WTC11 (cell line): ENCODE results near the gene TNFRSF19. TPM values are rescaled to one million over a fixed set of nuclear protein-coding genes. Genes with fewer than 3 reads are reported as not detected.

Experiments used
- ATAC-seq: fragments of 200-7000 bp; cut with Tn5 transposase; 2 replicates; pipeline ENCODE4 v1.10.0; 2021; ENCODE audit warnings: mild to moderate bottlenecking, moderate library complexity
- CTCF ChIA-PET: fragments of 300-600 bp; sonication (Branson Sonifier 250); formaldehyde crosslinking; loops from one replicate; lab custom pipeline; 2021; ENCODE audit warnings: antibody characterized with exemption; lab: Charles Lee
- POLR2A ChIA-PET: fragments of 350-600 bp; sonication (Branson Sonifier 250); formaldehyde crosslinking; loops from one replicate; lab custom pipeline; 2021; ENCODE audit warnings: antibody characterized with exemption; lab: Charles Lee
- DNase-seq: peaks from one replicate; pipeline ENCODE4 v3.0.0; 2021; ENCODE audit warnings: low spot score
- H3K27ac Mint-ChIP-seq: 2 replicates; pipeline ENCODE4 v1.8.0; 2021; ENCODE audit warnings: mixed read lengths
- H3K27me3 Mint-ChIP-seq: 2 replicates; pipeline ENCODE4 v1.8.0; 2021; ENCODE audit warnings: low read depth, mild to moderate bottlenecking, moderate library complexity, mixed read lengths
- H3K36me3 Mint-ChIP-seq: 2 replicates; pipeline ENCODE4 v1.8.0; 2021; ENCODE audit warnings: mixed read lengths
- H3K4me1 Mint-ChIP-seq: 2 replicates; pipeline ENCODE4 v1.8.0; 2022; ENCODE audit warnings: mixed read lengths
- H3K4me3 Mint-ChIP-seq: 2 replicates; pipeline ENCODE4 v1.8.0; 2021; ENCODE audit warnings: mild to moderate bottlenecking, moderate library complexity, mixed read lengths
- H3K9me3 Mint-ChIP-seq: 2 replicates; pipeline ENCODE4 v1.8.0; 2021; ENCODE audit warnings: mixed read lengths
- ARID4B ChIP-seq: sonication (generic); formaldehyde crosslinking; IDR thresholded peaks from 2 replicates; pipeline ENCODE4 v1.8.0; 2023; ENCODE audit warnings: missing genetic modification reagents, mild to moderate bottlenecking, borderline replicate concordance
- ATF3 ChIP-seq: sonication (generic); formaldehyde crosslinking; conservative IDR thresholded peaks from 2 replicates; pipeline ENCODE4 v1.8.1; 2022; ENCODE audit warnings: mild to moderate bottlenecking, missing genetic modification reagents
- CREB1 ChIP-seq: sonication (generic); formaldehyde crosslinking; IDR thresholded peaks from 2 replicates; pipeline ENCODE4 v1.8.0; 2023; ENCODE audit warnings: mild to moderate bottlenecking, missing genetic modification reagents
- ELF4 ChIP-seq: sonication (generic); formaldehyde crosslinking; IDR thresholded peaks from 2 replicates; pipeline ENCODE4 v1.8.1; 2022; ENCODE audit warnings: low read depth, mild to moderate bottlenecking, moderate library complexity, missing genetic modification reagents
- ESRRA ChIP-seq: sonication (generic); formaldehyde crosslinking; IDR thresholded peaks from 2 replicates; pipeline ENCODE4 v1.8.1; 2022; ENCODE audit warnings: mild to moderate bottlenecking, missing genetic modification reagents, borderline replicate concordance
- FOXK1 ChIP-seq: sonication (generic); formaldehyde crosslinking; IDR thresholded peaks from 2 replicates; pipeline ENCODE4 v1.8.0; 2022; ENCODE audit warnings: mild to moderate bottlenecking, moderate library complexity, missing genetic modification reagents
- GABPB1 ChIP-seq: sonication (generic); formaldehyde crosslinking; IDR thresholded peaks from 2 replicates; pipeline ENCODE4 v1.8.1; 2023; ENCODE audit warnings: mild to moderate bottlenecking, missing genetic modification reagents
- HMGXB4 ChIP-seq: sonication (generic); formaldehyde crosslinking; IDR thresholded peaks from 2 replicates; pipeline ENCODE4 v1.8.1; 2023; ENCODE audit warnings: mild to moderate bottlenecking, moderate library complexity, missing genetic modification reagents
- JAZF1 ChIP-seq: fragments of 250-450 bp; sonication (Bioruptor Pico); IDR thresholded peaks from 2 replicates; pipeline ENCODE4 v1.9.0; 2021; ENCODE audit warnings: moderate library complexity, mild to moderate bottlenecking, inconsistent platforms
- SMAD4 ChIP-seq: sonication (generic); formaldehyde crosslinking; IDR thresholded peaks from 2 replicates; pipeline ENCODE4 v1.8.0; 2022; ENCODE audit warnings: mild to moderate bottlenecking, missing genetic modification reagents
- USF1 ChIP-seq: sonication (generic); formaldehyde crosslinking; IDR thresholded peaks from 2 replicates; pipeline ENCODE4 v1.8.0; 2022; ENCODE audit warnings: mild to moderate bottlenecking, missing genetic modification reagents
- ZNF425 ChIP-seq: fragments of 250-450 bp; sonication (Bioruptor Pico); conservative IDR thresholded peaks from 2 replicates; pipeline ENCODE4 v1.9.0; 2021; ENCODE audit warnings: mild to moderate bottlenecking
- ZNF671 ChIP-seq: fragments of 250-450 bp; sonication (Bioruptor Pico); IDR thresholded peaks from 2 replicates; pipeline ENCODE4 v1.8.0; 2021; ENCODE audit warnings: mild to moderate bottlenecking
- total RNA-seq: library from RNA; stranded (reverse); gene quantifications from 3 replicates; pipeline ENCODE4 v1.2.3, GENCODE V29; 2021

TNFRSF19 gene
- total RNA-seq, 1 experiment from 2014 or later, result 0.20 TPM

- CTCF ChIA-PET, result no interaction called here
- no peak overlapping the region for H3K27ac Mint-ChIP-seq
- peaks cover 10% of the 10 kb centered on the region for H3K9me3 Mint-ChIP-seq
- no peak overlapping the region for H3K4me3 Mint-ChIP-seq
- H3K4me1 Mint-ChIP-seq, result peaks cover 27% of the 10 kb centered on the region
- POLR2A ChIA-PET, result no interaction called here
- no peak for DNase-seq
- H3K27me3 Mint-ChIP-seq, result no peaks in the 10 kb centered on the region; the same call in 1 of the 2 replicates
- peaks cover 2% of the 10 kb centered on the region for H3K36me3 Mint-ChIP-seq
- ATAC-seq, result no peak
- TF ChIP-seq HMGXB4 (CRISPR knock-in tag), result no peak
These were observed 35.6 kb downstream of the TNFRSF19 start for GRCh38 chr13:23605831-23606230.

GRCh38 chr13:23608138-23608537 is 37.9 kb downstream of the TNFRSF19 start:
- no peak for TF ChIP-seq GABPB1 (CRISPR knock-in tag)
- no peak for TF ChIP-seq ELF4 (CRISPR knock-in tag)
- no peak for TF ChIP-seq USF1 (CRISPR knock-in tag)
- no peak for TF ChIP-seq ESRRA (CRISPR knock-in tag)
- no peak for TF ChIP-seq ZNF425
- TF ChIP-seq JAZF1 (CRISPR knock-in tag), result no peak
- no peak for TF ChIP-seq ATF3 (CRISPR knock-in tag)
- no peak for TF ChIP-seq ARID4B (CRISPR knock-in tag)
- ChIA-PET CTCF (interaction anchor here (0.9 kb wide), 1 partner anchor 29 kb away, joined by 3 read pairs; no protein-coding TSS in a partner anchor), POLR2A (no interaction called here)
- peaks cover 20% of the 10 kb centered on the region for H3K4me1 Mint-ChIP-seq
- DNase-seq (no peak), ATAC-seq (no peak)
- H3K4me3 Mint-ChIP-seq, result no peak overlapping the region
- H3K27ac Mint-ChIP-seq, result no peak overlapping the region
- no peaks in the 10 kb centered on the region; the same call in 1 of the 2 replicates for H3K27me3 Mint-ChIP-seq
- no peaks in the 10 kb centered on the region for H3K9me3 Mint-ChIP-seq
- H3K36me3 Mint-ChIP-seq, result no peaks in the 10 kb centered on the region

GRCh38 chr13:23608701-23609413 is 38.6 kb downstream of the TNFRSF19 start:
- no peaks in the 10 kb centered on the region for H3K36me3 Mint-ChIP-seq
- H3K27ac Mint-ChIP-seq, result peak overlapping the region; percentile 37; the same call in 1 of the 2 replicates
- no peaks in the 10 kb centered on the region for H3K9me3 Mint-ChIP-seq
- H3K4me1 Mint-ChIP-seq, result peaks cover 25% of the 10 kb centered on the region
- no peak for DNase-seq
- ATAC-seq, result peak; percentile 56; the same call in 1 of the 2 replicates
- POLR2A ChIA-PET, result no interaction called here
- H3K4me3 Mint-ChIP-seq, result no peak overlapping the region
- no peaks in the 10 kb centered on the region; the same call in 1 of the 2 replicates for H3K27me3 Mint-ChIP-seq
- CTCF ChIA-PET, result interaction anchor here (0.9 kb wide), 1 partner anchor 30 kb away, joined by 3 read pairs; no protein-coding TSS in a partner anchor
- no peak for TF ChIP-seq CREB1
- no peak for TF ChIP-seq SMAD4
- no peak for TF ChIP-seq FOXK1 (CRISPR knock-in tag)
- no peak for TF ChIP-seq ZNF671 (CRISPR knock-in tag)
- no peak for TF ChIP-seq ZNF425
- TF ChIP-seq, all 79 proteins: peak for 0
